Activated CD4-positive, alpha-beta memory T cell treated with anti-CD3 and anti-CD28 coated beads for 36 hours (primary cell): ENCODE data around the gene STEAP2. TPM values are rescaled to one million over a fixed set of nuclear protein-coding genes. Genes with fewer than 3 reads are reported as not detected.

ENCODE experiments used
- CTCF ChIA-PET: fragments of 350-600 bp; sonication (Branson Sonifier 250); formaldehyde crosslinking; loops from one replicate; lab custom pipeline; 2021; ENCODE audit warnings: antibody characterized with exemption, inconsistent platforms; lab: Charles Lee
- POLR2A ChIA-PET: fragments of 350-600 bp; sonication (Branson Sonifier 250); formaldehyde crosslinking; loops from one replicate; lab custom pipeline; 2021; ENCODE audit warnings: antibody characterized with exemption; lab: Charles Lee
- DNase-seq: peaks from one replicate; pipeline ENCODE4 v3.0.0-alpha.2; 2020
- H3K27ac Mint-ChIP-seq: one replicate; pipeline ENCODE4 v1.8.0; 2021; ENCODE audit warnings: mixed read lengths
- H3K27me3 Mint-ChIP-seq: one replicate; pipeline ENCODE4 v1.8.0; 2021; ENCODE audit warnings: mixed read lengths
- H3K36me3 Mint-ChIP-seq: one replicate; pipeline ENCODE4 v1.8.0; 2021; ENCODE audit warnings: mixed read lengths
- H3K4me1 Mint-ChIP-seq: one replicate; pipeline ENCODE4 v1.8.0; 2021; ENCODE audit warnings: low read depth, mixed read lengths
- H3K4me3 Mint-ChIP-seq: one replicate; pipeline ENCODE4 v1.8.0; 2021; ENCODE audit warnings: mild to moderate bottlenecking, mixed read lengths
- H3K9me3 Mint-ChIP-seq: one replicate; pipeline ENCODE4 v1.8.0; 2021; ENCODE audit warnings: mixed read lengths
- intact Hi-C: fragments of 100-400 bp; cut with micrococcal nuclease; formaldehyde crosslinking; loops from one replicate; pipeline ENCODE4 v1.15.1; 2023
- total RNA-seq, 2 experiments: library from RNA; stranded (reverse); gene quantifications; one replicate each; pipeline ENCODE4 v1.2.3, GENCODE V29; 2021

STEAP2 gene
- total RNA-seq, 2 experiments from 2014 or later: not detected

- no peak for DNase-seq
- Mint-ChIP-seq H3K9me3 (no peaks in the 10 kb centered on the region), H3K36me3 (no peaks in the 10 kb centered on the region), H3K27ac (no peak overlapping the region), H3K4me1 (no peaks in the 10 kb centered on the region), H3K4me3 (no peak overlapping the region), H3K27me3 (peaks cover 7% of the 10 kb centered on the region)
- ChIA-PET POLR2A (no interaction called here), CTCF (no interaction called here)
- intact Hi-C loops: no loop called here
Observed at GRCh38 chr7:90238583-90238982, 27.0 kb downstream of the STEAP2 start.

GRCh38 chr7:90239050-90239449 lies 27.5 kb downstream of the STEAP2 start:
- Mint-ChIP-seq H3K27ac (no peak overlapping the region), H3K4me3 (no peak overlapping the region), H3K9me3 (no peaks in the 10 kb centered on the region), H3K27me3 (peaks cover 10% of the 10 kb centered on the region), H3K36me3 (no peaks in the 10 kb centered on the region), H3K4me1 (peaks cover under 1% of the 10 kb centered on the region)
- intact Hi-C loops: no loop called here
- ChIA-PET POLR2A (no interaction called here), CTCF (no interaction called here)
- DNase-seq: no peak

GRCh38 chr7:90239625-90240228 lies 28.2 kb downstream of the STEAP2 start:
- Mint-ChIP-seq H3K27me3 (peaks cover 14% of the 10 kb centered on the region), H3K27ac (no peak overlapping the region), H3K4me1 (peaks cover 7% of the 10 kb centered on the region), H3K36me3 (no peaks in the 10 kb centered on the region), H3K4me3 (no peak overlapping the region), H3K9me3 (no peaks in the 10 kb centered on the region)
- intact Hi-C loops: loop anchor here (5.0 kb wide), 1 partner anchor 62 kb away; no protein-coding TSS in a partner anchor
- DNase-seq: no peak
- CTCF ChIA-PET: no interaction called here
- POLR2A ChIA-PET: no interaction called here

DNA sequence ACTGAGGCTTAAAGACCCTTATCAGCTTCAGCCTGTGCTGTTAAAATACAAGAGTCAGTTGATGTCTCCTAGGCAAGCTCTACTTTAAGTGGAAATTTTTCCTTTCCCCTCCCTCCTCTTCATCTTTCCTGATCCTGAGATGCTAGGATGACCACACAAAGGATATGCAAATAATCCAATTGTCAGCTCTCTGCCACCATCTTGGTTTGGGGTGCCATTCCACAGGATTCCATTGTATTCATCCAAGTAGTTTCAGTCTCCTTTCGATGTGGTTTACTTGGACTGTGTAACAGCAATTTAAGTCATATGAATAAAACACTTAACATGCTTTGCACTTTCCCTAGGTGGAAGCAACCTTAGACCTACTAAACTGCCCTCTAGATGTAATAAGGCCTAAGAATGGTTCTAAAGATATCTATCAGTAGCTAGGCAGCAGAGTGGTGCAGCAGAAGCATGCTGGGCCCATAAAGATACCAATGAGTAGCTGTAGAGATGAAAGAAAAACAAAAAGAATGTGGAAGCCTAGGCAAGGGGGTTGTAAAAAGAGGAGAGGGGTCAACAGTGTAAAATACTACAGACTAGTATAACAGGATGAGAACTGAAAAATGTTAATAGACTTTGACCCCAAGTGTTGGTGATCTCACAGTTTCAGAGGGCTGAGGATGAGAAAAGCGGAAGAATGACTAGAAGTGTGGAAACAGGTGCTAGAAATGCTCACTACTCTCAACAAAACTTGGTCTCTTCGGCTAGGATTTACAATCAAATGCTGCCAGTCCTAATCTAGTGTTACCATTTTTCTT lies 31.0 kb downstream of the STEAP2 start:
- H3K27ac Mint-ChIP-seq: no peak overlapping the region
- POLR2A ChIA-PET: no interaction called here
- H3K4me3 Mint-ChIP-seq: no peak overlapping the region
- H3K4me1 Mint-ChIP-seq: peaks cover 18% of the 10 kb centered on the region
- H3K36me3 Mint-ChIP-seq: no peaks in the 10 kb centered on the region
- no peak for DNase-seq
- intact Hi-C loops: loop anchor here (5.0 kb wide), 1 partner anchor 65 kb away; no protein-coding TSS in a partner anchor
- H3K9me3 Mint-ChIP-seq: no peaks in the 10 kb centered on the region
- peaks cover 22% of the 10 kb centered on the region for H3K27me3 Mint-ChIP-seq
- CTCF ChIA-PET: interaction anchor here (1.0 to 2.6 kb wide), 4 partner anchors 31 to 103 kb away, joined by 3 to 14 read pairs (median 3); partner anchors contain the start of genes STEAP1 and STEAP2

DNA sequence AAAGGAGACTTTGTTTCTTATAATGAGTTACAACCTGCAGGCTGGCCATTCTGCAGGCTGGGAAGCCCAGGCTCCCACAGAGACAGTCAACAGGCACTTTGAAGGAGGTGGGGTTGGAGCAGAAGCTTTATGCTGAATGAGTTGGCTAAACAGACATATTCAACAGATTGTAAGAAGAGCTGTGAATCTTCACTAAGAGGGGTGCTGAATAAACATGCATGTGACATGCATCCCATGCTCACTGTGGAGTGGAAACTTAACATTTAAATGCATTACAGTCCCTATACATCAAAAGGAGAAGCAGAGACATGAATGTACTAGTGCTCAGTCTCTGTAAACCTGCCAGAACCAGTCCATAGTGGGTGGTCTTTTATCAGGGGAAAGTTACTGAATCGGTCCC lies 32.0 kb downstream of the STEAP2 start:
- Mint-ChIP-seq H3K9me3 (no peaks in the 10 kb centered on the region), H3K27ac (no peak overlapping the region), H3K36me3 (no peaks in the 10 kb centered on the region), H3K4me1 (peaks cover 18% of the 10 kb centered on the region), H3K27me3 (peaks cover 17% of the 10 kb centered on the region), H3K4me3 (no peak overlapping the region)
- CTCF ChIA-PET: interaction anchor here (1.0 to 2.6 kb wide), 3 partner anchors 20 to 90 kb away, joined by 3 to 14 read pairs (median 3); partner anchors contain the start of genes STEAP1 and STEAP2
- intact Hi-C loops: loop anchor here (5.0 kb wide), 1 partner anchor 66 kb away; no protein-coding TSS in a partner anchor
- POLR2A ChIA-PET: no interaction called here
- no peak for DNase-seq

GRCh38 chr7:90244565-90244908 lies 33.0 kb downstream of the STEAP2 start:
- ChIA-PET CTCF (interaction anchor here (1.2 to 2.6 kb wide), 3 partner anchors 19 to 183 kb away, joined by 3 to 14 read pairs (median 3); partner anchors contain the start of gene STEAP1), POLR2A (no interaction called here)
- H3K27me3 Mint-ChIP-seq: peaks cover 20% of the 10 kb centered on the region
- H3K27ac Mint-ChIP-seq: peak overlapping the region; percentile 13
- DNase-seq: no peak
- peak overlapping the region; percentile 83 for H3K4me3 Mint-ChIP-seq
- no peaks in the 10 kb centered on the region for H3K36me3 Mint-ChIP-seq
- intact Hi-C loops: loop anchor here (5.0 kb wide), 1 partner anchor 67 kb away; no protein-coding TSS in a partner anchor
- peaks cover 18% of the 10 kb centered on the region for H3K4me1 Mint-ChIP-seq
- no peaks in the 10 kb centered on the region for H3K9me3 Mint-ChIP-seq

DNA sequence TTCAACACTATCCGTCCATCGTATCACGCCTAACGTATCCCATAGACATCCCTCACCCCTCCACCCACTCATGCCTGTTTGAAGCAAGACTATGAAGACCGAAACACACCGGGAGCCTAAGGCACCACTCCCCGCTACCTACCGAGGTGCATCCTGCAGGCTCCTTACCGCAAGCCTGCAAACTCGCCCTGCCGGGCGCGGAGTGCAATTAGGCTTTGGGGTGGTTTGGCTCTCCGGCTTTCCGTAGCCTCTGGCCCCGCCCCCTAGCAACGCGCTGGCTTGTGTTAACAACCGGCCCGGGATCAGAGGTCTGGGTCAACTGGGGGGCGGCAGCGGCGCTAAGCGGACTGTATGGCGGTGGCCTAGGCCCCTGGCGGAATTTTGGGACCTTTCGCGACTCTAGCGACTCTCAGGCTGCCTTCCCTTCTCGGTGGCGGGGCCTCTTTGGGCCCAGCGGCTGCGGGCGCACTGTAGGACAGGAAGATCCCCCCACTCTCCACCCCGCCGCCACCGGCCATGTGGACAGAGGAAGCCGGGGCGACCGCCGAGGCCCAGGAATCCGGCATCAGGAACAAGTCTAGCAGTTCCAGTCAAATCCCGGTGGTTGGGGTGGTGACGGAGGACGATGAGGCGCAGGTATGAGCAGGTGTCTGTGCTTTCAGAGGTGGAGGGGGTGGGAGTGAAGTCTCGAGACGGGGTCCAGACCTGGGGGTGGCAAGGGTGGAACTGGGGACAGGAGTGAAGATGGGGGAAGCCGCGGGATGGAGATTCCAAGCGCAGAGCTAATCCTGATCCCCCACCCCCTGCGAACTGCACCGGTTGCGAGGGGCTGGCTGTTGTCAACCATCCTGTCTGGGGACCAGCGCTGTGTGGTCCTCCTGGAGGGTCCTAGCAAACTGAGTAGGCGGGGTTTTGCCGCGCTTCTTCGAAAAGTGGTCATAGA lies 33.6 kb downstream of the STEAP2 start, which contains the start of gene CFAP69:
Gene CFAP69 (plus strand): TSS at position 266 of the 943 bp plus-strand sequence. CDS start 251 bp downstream, at position 517.
- peak within 1 kb of the TSS; percentile 83 for H3K4me3 Mint-ChIP-seq
- H3K27ac Mint-ChIP-seq: peak within 1 kb of the TSS; percentile 13
- H3K36me3 Mint-ChIP-seq: no peaks in the 10 kb centered on the region
- CTCF ChIA-PET: interaction anchor here (1.2 to 2.6 kb wide), 3 partner anchors 92 to 183 kb away, joined by 3 to 14 read pairs (median 4); partner anchors contain the start of gene STEAP1
- peaks cover 18% of the 10 kb centered on the region for H3K4me1 Mint-ChIP-seq
- intact Hi-C loops: loop anchor here (1.0 to 5.0 kb wide), 5 partner anchors 68 to 182 kb away; partner anchors contain the start of genes CLDN12, GTPBP10 and STEAP1
- peak; percentile 90 for DNase-seq
- POLR2A ChIA-PET: no interaction called here
- no peaks in the 10 kb centered on the region for H3K9me3 Mint-ChIP-seq
- H3K27me3 Mint-ChIP-seq: peaks cover 23% of the 10 kb centered on the region

DNA sequence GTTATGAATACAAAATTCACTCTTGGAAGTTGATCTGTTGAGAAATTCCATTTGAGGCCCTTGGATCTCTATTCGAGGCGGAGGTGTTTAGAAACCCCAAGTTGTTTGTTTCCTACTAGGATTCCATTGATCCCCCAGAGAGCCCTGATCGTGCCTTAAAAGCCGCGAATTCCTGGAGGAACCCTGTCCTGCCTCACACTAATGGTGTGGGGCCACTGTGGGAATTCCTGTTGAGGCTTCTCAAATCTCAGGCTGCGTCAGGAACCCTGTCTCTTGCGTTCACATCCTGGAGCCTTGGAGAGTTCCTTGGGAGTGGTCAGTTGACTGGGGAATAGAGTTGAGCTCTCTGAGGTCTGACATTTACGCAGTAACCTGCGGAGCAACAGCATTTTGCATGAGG lies 34.6 kb downstream of the STEAP2 start:
- no peak for DNase-seq
- intact Hi-C loops: loop anchor here (5.0 kb wide), 2 partner anchors 94 to 181 kb away; partner anchors contain the start of gene STEAP1
- no peaks in the 10 kb centered on the region for H3K36me3 Mint-ChIP-seq
- CTCF ChIA-PET: interaction anchor here (1.2 to 2.3 kb wide), 2 partner anchors 14 to 182 kb away, joined by 4 to 5 read pairs; no protein-coding TSS in a partner anchor
- H3K9me3 Mint-ChIP-seq: no peaks in the 10 kb centered on the region
- POLR2A ChIA-PET: no interaction called here
- H3K27ac Mint-ChIP-seq: no peak overlapping the region
- H3K27me3 Mint-ChIP-seq: peaks cover 27% of the 10 kb centered on the region
- H3K4me1 Mint-ChIP-seq: peaks cover 18% of the 10 kb centered on the region
- peak overlapping the region; percentile 83 for H3K4me3 Mint-ChIP-seq

DNA sequence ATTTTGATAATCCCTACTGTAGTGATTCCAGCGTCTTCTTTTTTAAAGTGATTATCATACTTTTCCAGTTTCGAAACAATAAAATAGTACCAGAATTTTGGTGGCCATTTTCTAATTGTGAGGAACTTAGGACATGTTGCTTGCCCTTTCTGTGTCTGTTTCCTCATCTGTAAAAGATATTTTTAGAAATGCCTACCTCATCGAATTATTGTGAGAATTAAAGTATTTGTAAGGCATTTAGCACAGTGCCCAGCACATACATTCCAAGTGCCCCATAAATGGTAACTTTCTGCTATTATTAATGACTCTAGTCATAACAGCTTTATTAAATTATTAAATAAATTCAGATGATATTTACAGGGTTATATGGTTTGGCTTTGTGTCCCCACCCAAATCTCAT lies 37.2 kb downstream of the STEAP2 start:
- H3K27ac Mint-ChIP-seq: no peak overlapping the region
- peaks cover 18% of the 10 kb centered on the region for H3K4me1 Mint-ChIP-seq
- intact Hi-C loops: loop anchor here (5.0 kb wide), 2 partner anchors 96 to 179 kb away; partner anchors contain the start of gene STEAP1
- H3K36me3 Mint-ChIP-seq: no peaks in the 10 kb centered on the region
- DNase-seq: no peak
- no peaks in the 10 kb centered on the region for H3K9me3 Mint-ChIP-seq
- POLR2A ChIA-PET: no interaction called here
- H3K4me3 Mint-ChIP-seq: no peak overlapping the region
- H3K27me3 Mint-ChIP-seq: peaks cover 27% of the 10 kb centered on the region
- CTCF ChIA-PET: no interaction called here

DNA sequence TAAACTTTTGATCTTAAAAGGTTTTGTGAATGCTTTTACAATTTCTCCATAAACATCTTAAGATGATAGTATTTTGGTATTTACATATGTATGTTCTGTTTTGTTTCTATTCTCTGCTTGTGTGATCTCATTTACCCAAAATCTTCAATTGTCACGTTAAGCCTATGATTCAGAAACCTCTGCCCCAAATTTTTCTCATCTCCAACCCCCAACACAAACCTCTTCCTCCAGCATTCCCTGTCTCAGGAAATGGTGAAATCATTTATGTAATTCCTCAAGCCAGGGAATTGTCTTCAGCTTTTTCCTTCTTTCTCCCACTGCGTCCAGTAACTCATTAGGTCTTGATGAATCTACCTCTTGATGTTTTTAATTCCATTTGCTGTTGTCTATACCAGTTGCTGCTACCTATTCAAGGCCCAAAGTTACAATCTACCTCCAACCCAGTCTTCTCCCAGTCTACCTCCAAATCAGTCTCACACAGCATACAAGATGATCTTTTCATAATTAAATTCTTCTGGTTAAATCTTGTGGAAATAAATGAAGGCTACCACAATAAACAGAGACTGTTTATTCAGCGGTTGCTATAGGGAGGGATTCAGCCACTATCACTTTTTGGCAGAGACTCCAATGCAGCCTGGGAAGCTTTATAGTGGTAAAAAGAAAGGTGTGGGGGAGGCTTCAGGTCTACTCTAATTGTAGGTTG lies 39.2 kb downstream of the STEAP2 start:
- CTCF ChIA-PET: no interaction called here

DNA sequence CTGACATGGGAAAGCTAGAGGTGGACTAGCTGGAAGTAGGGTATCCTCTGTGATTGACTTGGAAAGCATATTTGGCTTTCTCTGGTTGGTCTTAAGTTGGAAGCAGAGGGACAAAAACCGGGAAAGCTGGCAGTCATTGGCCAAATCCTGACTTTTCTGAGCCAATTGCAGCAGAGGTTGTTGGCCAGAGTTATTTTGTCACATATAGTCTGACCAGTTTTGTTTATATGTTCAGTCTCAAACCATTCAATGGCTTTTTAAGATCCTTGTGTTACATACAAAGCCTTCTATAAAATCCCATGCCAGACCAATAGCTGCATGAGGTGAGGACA lies 39.7 kb downstream of the STEAP2 start:
- CTCF ChIA-PET: no interaction called here

More for the DNA sequence above, 39.2 kb downstream of the STEAP2 start:
- Mint-ChIP-seq H3K9me3 (no peaks in the 10 kb centered on the region), H3K4me3 (no peak overlapping the region), H3K4me1 (peaks cover 4% of the 10 kb centered on the region), H3K27me3 (peaks cover 31% of the 10 kb centered on the region), H3K36me3 (no peaks in the 10 kb centered on the region), H3K27ac (no peak overlapping the region)
- DNase-seq: no peak
- intact Hi-C loops: no loop called here
- POLR2A ChIA-PET: no interaction called here

More for the DNA sequence above, 39.7 kb downstream of the STEAP2 start:
- Mint-ChIP-seq H3K9me3 (no peaks in the 10 kb centered on the region), H3K4me1 (no peaks in the 10 kb centered on the region), H3K36me3 (no peaks in the 10 kb centered on the region), H3K4me3 (no peak overlapping the region), H3K27me3 (peaks cover 30% of the 10 kb centered on the region), H3K27ac (no peak overlapping the region)
- POLR2A ChIA-PET: no interaction called here
- DNase-seq: no peak
- intact Hi-C loops: no loop called here
